Ascending aorta (tissue), 2 donors: ENCODE measurements around the gene XPNPEP1. TPM values are rescaled to one million over a fixed set of nuclear protein-coding genes. Genes with fewer than 3 reads are reported as not detected.

Experiments
- DNase-seq, 2 donors: peaks; one replicate each; pipeline ENCODE4 v3.0.0-alpha.2; 2019; ENCODE audit warnings: low spot score in 2 of 2
- H3K27ac ChIP-seq, 2 donors: fragments of 200-600 bp; sonication (generic); one replicate each; pipeline ENCODE4 v1.5.1; 2016 to 2017; ENCODE audit warnings: mild to moderate bottlenecking in 1 of 2
- H3K27me3 ChIP-seq: fragments of 200-600 bp; sonication (generic); one replicate; pipeline ENCODE4 v1.5.1; 2017
- H3K36me3 ChIP-seq, 2 donors: fragments of 200-600 bp; sonication (generic); one replicate each; pipeline ENCODE4 v1.5.1; 2016
- H3K4me1 ChIP-seq, 2 donors: fragments of 200-600 bp; sonication (generic); one replicate each; pipeline ENCODE4 v1.5.1; 2016 to 2017; ENCODE audit warnings: mild to moderate bottlenecking in 1 of 2
- H3K4me3 ChIP-seq, 2 donors: fragments of 200-600 bp; sonication (generic); one replicate each; pipeline ENCODE4 v1.5.1; 2016 to 2017; ENCODE audit warnings: mild to moderate bottlenecking in 1 of 2
- H3K9me3 ChIP-seq, 2 donors: fragments of 200-600 bp; sonication (generic); one replicate each; pipeline ENCODE4 v1.5.1; 2016
- intact Hi-C: fragments of 100-400 bp; cut with DNase I; formaldehyde crosslinking; loops from one replicate; pipeline ENCODE4 v1.15.1; 2023
- total RNA-seq: library from RNA; depleted of rRNA; stranded (reverse); fragments of >200 nt; gene quantifications from one replicate; pipeline ENCODE4 v1.1.0, GENCODE V29; 2016
- TF ChIP-seq, protein P1 (sequence below), 3 experiments: fragments of 200-600 bp in 2 of 3; fragments of 450-650 bp in 1 of 3; sonication (generic) in 2 of 3; IDR thresholded peaks; one replicate each; pipeline ENCODE4 v1.5.1; 2016 to 2019; ENCODE audit warnings: antibody characterized with exemption in 3 of 3, mild to moderate bottlenecking in 1 of 3, moderate library complexity in 1 of 3

The XPNPEP1 gene
- total RNA-seq, 1 donor from 2014 or later = 212 TPM

DNA sequence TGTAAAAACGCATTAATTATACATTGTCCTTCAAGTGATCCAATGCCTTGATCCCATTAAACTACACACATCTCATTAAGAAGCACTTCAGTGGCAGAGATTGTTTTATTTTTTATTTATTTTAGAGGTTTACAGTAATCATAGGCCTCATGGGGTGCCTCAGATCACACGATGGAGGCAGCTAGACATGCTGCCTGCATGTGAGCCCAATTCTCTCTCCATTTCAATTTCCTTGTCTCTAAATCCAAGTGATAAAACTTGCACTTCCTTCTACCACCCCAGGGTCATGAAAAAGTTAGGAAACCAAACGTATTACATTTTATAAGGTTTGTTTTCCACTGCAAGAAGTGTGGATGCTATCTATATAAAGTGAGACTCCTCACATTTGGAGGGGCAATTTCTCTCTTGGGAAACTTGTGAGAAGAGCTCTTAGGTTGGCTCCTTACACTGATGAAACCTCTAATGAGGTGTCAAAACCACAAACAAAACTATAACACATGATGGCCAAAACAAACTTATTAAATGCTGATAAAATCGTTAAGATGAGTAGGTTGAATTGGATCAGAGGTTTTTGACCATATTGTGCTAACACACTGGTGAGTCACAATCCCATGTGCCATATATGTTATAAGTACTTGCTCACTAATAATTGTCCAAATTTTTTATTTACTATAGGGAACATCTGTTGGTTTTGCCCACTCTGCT, 22.3 kb upstream of the XPNPEP1 start:
- intact Hi-C loops = no loop called here
- H3K27me3 ChIP-seq = no peaks in the 10 kb centered on the region
- TF ChIP-seq, protein P1, sequence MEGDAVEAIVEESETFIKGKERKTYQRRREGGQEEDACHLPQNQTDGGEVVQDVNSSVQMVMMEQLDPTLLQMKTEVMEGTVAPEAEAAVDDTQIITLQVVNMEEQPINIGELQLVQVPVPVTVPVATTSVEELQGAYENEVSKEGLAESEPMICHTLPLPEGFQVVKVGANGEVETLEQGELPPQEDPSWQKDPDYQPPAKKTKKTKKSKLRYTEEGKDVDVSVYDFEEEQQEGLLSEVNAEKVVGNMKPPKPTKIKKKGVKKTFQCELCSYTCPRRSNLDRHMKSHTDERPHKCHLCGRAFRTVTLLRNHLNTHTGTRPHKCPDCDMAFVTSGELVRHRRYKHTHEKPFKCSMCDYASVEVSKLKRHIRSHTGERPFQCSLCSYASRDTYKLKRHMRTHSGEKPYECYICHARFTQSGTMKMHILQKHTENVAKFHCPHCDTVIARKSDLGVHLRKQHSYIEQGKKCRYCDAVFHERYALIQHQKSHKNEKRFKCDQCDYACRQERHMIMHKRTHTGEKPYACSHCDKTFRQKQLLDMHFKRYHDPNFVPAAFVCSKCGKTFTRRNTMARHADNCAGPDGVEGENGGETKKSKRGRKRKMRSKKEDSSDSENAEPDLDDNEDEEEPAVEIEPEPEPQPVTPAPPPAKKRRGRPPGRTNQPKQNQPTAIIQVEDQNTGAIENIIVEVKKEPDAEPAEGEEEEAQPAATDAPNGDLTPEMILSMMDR (IDR thresholded peaks at IDR 0.05) = no peak
- H3K27ac ChIP-seq = no peak overlapping the region
- no peak for DNase-seq
- H3K4me3 ChIP-seq = no peak overlapping the region
- no peaks in the 10 kb centered on the region for H3K4me1 ChIP-seq
- no peaks in the 10 kb centered on the region for H3K36me3 ChIP-seq
- no peaks in the 10 kb centered on the region for H3K9me3 ChIP-seq

DNA sequence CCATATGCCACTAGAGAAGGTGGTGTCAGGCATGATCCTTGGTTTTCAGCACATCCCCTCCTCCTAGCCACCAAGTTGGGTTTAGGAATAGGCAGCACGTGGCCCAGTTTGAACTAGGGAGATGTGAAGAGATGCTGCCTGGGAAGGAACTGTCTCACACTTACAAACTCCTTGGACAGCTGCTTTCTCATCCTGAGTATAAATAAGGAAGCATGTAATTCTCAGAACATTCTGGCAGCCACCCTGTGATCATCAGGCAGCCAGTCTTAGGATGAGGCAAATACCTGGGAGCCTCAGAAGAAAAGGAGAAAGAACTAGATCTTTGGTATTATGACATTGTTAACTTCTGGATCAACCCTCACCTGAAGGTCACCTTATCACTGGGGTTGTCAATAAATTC, 21.3 kb upstream of the XPNPEP1 start:
- intact Hi-C loops = no loop called here
- H3K27ac ChIP-seq = no peak overlapping the region
- no peaks in the 10 kb centered on the region for H3K36me3 ChIP-seq
- H3K4me1 ChIP-seq = no peaks in the 10 kb centered on the region
- H3K27me3 ChIP-seq = no peaks in the 10 kb centered on the region
- H3K9me3 ChIP-seq = no peaks in the 10 kb centered on the region
- H3K4me3 ChIP-seq = no peak overlapping the region
- TF ChIP-seq, protein P1 (IDR thresholded peaks at IDR 0.05) = no peak
- DNase-seq = no peak

DNA sequence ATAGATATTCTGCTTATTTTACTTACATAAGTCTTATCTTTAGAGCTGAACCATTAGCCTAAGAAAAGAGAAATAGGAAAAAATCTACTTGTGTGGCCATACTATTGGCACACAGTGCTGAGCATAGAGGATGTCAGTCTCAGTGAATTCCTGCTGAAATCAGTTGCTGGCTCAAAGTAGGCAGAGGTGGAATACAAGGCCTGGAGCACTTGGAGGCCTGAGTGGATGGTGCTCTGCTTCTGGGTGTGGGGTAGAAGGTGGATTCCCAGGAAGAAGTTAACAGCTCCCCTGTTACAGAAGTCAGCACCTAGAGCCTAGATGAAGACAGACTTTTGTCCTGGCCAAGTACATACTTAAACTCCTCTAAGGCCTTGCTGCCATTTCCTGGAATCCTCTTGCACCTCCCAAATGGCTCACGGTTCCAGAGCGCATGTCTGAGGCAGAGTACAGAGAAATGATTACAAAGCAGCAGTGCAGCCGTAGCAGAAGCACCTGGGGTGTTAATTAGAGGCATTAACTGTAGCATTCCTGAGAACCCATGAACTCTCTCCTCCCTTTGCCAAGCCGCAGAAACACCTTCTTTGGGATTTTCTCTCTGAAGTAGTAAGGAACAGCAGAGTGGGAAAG, 18.0 kb upstream of the XPNPEP1 start:
- no peak overlapping the region for H3K27ac ChIP-seq
- no peak overlapping the region for H3K4me3 ChIP-seq
- intact Hi-C loops = no loop called here
- no peaks in the 10 kb centered on the region for H3K9me3 ChIP-seq
- TF ChIP-seq, protein P1 (IDR thresholded peaks at IDR 0.05) = no peak
- no peaks in the 10 kb centered on the region for H3K36me3 ChIP-seq
- no peaks in the 10 kb centered on the region for H3K27me3 ChIP-seq
- H3K4me1 ChIP-seq = no peaks in the 10 kb centered on the region
- no peak for DNase-seq

DNA sequence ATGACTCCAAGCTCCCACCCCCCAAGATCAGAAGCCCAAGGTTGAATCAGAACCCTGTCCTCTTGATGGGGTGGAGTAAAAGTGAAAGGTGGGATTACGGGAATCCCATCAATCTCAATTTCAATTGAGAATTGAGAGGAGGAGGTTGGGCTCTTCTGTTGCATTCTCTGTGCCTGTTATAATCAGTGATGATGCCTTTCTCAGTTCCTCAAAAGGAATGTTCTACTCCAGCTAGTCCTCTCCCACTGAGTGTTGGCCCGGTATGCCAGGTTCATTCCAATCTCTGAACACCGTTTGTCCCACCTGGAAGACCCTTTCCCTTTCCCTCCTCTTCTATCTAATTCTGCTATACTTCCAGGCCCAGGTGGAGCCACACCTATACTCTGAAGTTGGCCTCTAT, 17.2 kb upstream of the XPNPEP1 start:
- no peak overlapping the region for H3K27ac ChIP-seq
- no peaks in the 10 kb centered on the region for H3K9me3 ChIP-seq
- intact Hi-C loops = no loop called here
- H3K27me3 ChIP-seq = no peaks in the 10 kb centered on the region
- DNase-seq = no peak
- TF ChIP-seq, protein P1 (IDR thresholded peaks at IDR 0.05) = no peak
- no peaks in the 10 kb centered on the region for H3K4me1 ChIP-seq
- H3K36me3 ChIP-seq = no peaks in the 10 kb centered on the region
- H3K4me3 ChIP-seq = no peak overlapping the region

DNA sequence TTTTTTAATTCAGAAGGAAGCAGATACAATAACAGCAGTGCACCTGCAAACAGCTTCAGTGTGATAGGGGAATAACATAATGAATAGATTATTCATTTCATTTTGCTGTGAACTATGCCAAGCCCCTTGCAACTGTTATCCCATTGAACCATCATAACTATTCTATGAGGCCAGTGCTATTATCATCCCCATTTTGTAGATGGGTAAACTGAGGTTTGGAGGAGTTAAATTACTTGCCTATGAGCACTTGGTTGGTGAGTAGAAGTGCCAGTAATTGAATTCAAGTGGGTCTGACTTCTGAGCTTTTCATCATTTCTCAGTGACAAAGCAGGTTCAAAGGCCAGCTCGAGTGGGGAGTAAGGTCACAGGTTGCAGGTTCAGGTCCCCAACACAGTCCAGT, 16.8 kb upstream of the XPNPEP1 start:
- TF ChIP-seq, protein P1 (IDR thresholded peaks at IDR 0.05) = no peak
- no peaks in the 10 kb centered on the region for H3K27me3 ChIP-seq
- no peaks in the 10 kb centered on the region for H3K36me3 ChIP-seq
- H3K4me1 ChIP-seq = no peaks in the 10 kb centered on the region
- no peaks in the 10 kb centered on the region for H3K9me3 ChIP-seq
- intact Hi-C loops = no loop called here
- no peak overlapping the region for H3K27ac ChIP-seq
- no peak for DNase-seq
- no peak overlapping the region for H3K4me3 ChIP-seq
